Measurements from ENCODE around the gene FAM107B. TPM values are rescaled to one million over a fixed set of nuclear protein-coding genes. Genes with fewer than 3 reads are reported as not detected.
"Not testable (repeated sequence)": the region's sequence is repeated elsewhere in the genome, so short reads cannot be mapped to it uniquely, and the experiment has no call there.

FAM107B gene
- 100 to 1,000 TPM; 140 to 142 TPM for total RNA-seq

DNA sequence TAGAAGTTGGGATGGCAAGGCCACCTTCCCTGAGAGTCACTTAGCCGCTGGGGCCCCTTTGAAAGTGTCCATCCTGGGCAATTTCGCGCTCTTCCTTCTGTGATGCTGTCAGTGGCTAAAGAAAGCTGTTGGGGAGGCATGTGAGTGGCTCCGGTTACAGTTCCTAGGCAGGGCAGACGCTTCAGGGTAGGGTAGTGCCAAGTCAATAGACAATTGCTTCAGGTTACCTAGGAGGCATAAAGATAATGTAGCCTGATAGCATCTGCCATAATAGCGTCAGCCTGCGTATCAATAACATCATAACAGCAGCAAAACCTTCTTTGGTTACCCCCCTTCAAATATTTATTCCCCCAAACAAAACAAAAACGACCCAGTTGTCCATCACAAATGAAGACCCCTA is at the start of gene FAM107B:
Gene FAM107B (minus strand): TSS at position 101 of the 400 bp plus-strand sequence. CDS start 234 bp downstream, outside the sequence.
- ChIA-PET POLR2A (no interaction called here), CTCF (interaction anchor here (0.6 kb wide), 1 partner anchor 320 kb away, joined by 3 read pairs; no protein-coding TSS in a partner anchor)

- ChIA-PET CTCF (interaction anchor here (0.8 to 2.5 kb wide), 2 partner anchors 10 to 283 kb away, joined by 4 to 7 read pairs; no protein-coding TSS in a partner anchor), POLR2A (no interaction called here)
Observed at GRCh38 chr10:14823966-14824365, 49.3 kb upstream of the FAM107B start.

DNA sequence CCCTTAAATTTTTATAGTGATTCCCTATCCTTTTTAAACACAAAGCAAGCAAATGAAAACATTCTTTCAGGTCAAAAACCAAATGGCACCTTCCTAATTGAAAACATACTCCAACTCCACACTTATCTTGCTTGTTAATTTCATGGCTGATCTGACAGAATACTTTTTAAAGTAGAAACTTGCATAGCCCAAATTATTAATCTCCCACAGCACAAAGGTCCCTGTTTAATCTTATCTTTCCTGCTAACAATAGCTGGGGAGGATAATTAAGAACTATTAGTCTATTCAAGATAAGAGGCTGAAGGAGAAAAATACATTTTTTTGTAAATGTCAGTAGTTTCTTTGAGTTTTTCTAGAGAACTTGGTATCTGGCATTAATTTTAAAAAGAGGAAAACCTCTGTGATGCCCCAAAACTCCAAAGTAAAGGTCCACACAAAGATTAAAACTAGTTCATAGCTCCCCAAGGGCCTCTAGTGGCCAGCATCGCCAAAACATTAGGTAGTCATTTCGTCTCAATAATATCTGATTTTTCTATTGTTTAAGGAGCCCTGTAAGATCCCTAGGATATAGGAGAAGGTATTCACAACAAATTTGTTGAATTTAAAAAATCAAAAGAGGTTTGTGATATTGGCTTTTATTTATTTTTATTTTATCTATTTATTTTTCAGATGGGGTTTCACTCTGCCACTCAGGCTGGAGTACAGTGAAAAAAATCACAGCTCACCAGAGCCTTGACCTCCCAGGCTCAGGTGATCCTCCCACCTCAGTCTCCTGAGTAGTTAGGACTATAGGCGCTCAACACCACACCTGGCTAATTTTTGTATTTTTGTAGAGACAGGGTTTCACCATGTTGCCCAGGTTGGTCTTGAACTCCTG is 48.4 kb upstream of the FAM107B start:
- ChIA-PET CTCF (interaction anchor here (0.8 to 2.5 kb wide), 8 partner anchors 9 to 324 kb away, joined by 3 to 7 read pairs (median 4); no protein-coding TSS in a partner anchor), POLR2A (no interaction called here)

GRCh38 chr10:14821635-14822375 is 47.1 kb upstream of the FAM107B start:
- POLR2A ChIA-PET, result no interaction called here
- CTCF ChIA-PET, result interaction anchor here (0.6 to 2.5 kb wide), 4 partner anchors 15 to 636 kb away, joined by 4 to 7 read pairs (median 6); no protein-coding TSS in a partner anchor

GRCh38 chr10:14820775-14821154 is 46.1 kb upstream of the FAM107B start:
- ChIA-PET CTCF (interaction anchor here (0.7 kb wide), 2 partner anchors 41 to 259 kb away, joined by 3 read pairs; no protein-coding TSS in a partner anchor), POLR2A (no interaction called here)

DNA sequence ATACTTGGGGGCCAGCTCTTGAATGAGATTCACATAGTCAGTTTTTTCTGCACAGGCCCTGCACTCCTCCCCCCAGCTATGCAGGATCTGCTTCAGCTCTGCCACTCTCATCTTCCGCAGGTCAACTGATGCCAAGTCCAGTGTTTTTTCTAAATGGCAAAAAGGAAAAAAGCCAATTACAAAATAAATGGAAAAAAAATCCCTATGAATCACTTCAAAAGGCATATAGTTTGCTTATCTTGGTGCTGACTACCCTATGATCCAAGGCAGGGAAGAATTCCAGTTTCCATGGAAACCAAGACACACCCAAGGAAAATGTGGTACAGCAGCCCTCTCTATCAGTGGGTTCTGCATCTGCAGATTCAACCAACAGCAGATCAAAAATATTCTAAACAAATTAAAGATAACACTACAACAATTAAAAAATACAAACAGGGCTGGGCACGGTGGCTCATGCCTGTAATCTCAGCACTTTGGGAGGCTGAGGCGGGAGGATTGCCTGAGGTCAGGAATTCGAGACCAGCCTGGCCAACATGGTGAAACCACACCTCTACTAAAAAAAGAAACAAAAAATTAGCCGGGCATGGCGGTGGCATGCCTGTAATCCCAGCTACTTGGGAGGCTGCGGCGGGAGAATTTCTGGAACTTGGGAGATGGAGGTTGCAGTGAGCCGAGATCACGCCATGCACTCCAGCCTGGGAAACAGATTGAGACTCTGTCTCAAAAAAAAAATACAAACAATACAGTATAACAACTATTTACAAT is 45.5 kb upstream of the FAM107B start:
- ChIA-PET CTCF (interaction anchor here (0.7 to 0.9 kb wide), 3 partner anchors 42 to 285 kb away, joined by 3 read pairs; no protein-coding TSS in a partner anchor), POLR2A (no interaction called here)

DNA sequence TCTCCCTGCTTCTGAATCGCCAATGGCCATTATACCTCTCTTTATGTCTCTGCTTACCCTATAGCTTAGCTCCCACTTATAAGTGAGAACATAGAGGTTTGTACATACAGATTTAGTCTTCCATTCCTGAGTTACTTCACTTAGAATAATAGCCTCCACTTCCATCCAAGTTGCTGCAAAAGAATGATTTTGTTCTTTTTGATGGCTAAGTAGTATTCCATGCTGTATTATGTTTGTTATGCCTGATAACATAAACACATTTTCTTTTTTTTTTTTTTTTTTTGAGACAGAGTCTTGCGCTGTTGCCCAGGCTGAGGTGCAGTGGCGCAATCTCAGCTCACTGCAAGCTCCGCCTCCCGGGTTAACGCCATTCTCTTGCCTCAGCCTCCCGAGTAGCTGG is 42.0 kb upstream of the FAM107B start:
- CTCF ChIA-PET, POLR2A ChIA-PET: not testable (repeated sequence)

DNA sequence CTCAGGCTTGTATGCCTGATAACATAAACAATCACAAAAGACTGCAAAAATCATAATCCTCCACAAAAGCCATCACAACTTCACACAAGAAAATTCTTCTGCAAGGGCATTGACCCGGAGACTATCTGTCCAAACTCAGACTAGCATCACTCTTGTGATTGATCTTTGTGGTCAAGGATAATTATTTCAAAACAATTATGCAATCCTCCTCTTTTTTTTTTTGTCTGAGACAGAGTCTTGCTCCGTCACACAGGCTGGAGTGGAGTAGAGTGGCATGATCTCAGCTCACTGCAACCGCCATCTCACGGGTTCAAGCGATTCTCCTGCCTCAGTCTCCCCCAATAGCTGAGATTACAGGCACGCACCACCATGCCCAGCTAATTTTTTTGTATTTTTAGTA is 41.0 kb upstream of the FAM107B start:
- POLR2A ChIA-PET, result no interaction called here
- CTCF ChIA-PET, result interaction anchor here (0.7 kb wide), 1 partner anchor 187 kb away, joined by 3 read pairs; no protein-coding TSS in a partner anchor

GRCh38 chr10:14812271-14812670 is 37.6 kb upstream of the FAM107B start:
- ChIA-PET CTCF (no interaction called here), POLR2A (no interaction called here)

DNA sequence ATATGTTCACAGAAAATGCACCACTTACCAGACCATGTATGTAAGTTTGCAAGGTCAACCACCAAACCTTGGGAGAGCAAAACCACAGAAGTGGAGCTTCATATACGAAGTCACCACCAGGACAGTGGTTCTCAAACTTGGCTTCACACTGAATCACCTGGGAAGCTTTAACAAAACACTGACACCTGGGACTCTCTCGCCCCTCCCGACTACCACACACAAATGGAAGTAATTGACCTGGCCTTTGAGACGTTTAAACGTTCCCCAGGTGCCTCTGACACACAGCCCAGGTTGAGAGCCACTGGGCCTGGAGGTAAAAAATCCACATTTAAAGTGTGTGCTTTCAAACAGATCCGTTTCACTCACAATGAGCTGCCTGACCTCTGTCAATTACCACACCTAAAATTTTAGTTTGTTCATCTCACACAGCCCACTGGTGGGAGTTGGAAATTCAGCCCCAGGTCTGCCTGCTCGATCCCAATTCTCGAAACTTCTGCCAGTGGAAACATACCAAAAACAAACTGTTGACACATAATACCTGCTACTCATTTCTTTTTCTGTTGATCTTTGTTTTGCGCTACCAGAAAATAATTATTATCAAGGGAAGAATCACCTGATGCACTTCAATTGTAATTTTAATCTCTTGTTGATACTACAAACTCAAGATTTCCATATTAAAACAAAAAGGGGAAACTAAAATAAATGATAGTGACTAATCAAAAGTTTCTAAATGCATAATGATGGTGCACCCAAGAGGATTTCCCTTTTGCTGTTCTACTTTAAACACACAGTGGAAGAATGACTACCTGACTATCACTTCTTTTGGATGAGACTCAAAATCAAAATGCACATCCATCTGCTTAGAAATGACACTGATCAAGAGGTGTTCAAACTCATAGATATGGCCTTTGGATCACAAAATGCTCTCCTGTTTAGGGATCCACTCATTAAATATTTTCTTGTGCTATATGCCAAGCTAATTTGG is 36.6 kb upstream of the FAM107B start:
- ChIA-PET CTCF (interaction anchor here (1.3 kb wide), 1 partner anchor 314 kb away, joined by 4 read pairs; no protein-coding TSS in a partner anchor), POLR2A (no interaction called here)

GRCh38 chr10:14806318-14806717 is 31.6 kb upstream of the FAM107B start:
- POLR2A ChIA-PET, result no interaction called here
- CTCF ChIA-PET, result no interaction called here

- ChIA-PET POLR2A (no interaction called here), CTCF (no interaction called here)
Observed at GRCh38 chr10:14803827-14804226, 29.1 kb upstream of the FAM107B start.

DNA sequence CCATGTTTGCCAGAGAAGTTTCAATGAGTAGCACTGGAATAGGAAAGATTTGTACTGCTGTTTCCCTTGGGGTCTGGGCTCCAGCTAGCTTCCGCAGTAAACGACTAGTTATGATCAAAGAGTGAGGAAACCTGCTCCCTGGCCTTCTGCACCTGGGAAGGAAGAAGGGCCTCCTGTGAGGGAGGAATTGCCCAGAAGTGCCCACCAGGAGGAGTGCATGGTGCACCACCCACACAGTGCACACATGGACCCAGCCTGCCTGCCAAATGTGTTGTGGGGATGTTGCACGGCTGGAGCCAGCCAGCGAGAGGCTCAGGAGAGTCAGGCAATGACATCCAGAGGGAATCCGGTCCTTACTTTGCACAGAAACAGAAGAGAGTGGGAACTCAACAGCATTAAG is 27.0 kb upstream of the FAM107B start:
- ChIA-PET POLR2A (no interaction called here), CTCF (no interaction called here)

DNA sequence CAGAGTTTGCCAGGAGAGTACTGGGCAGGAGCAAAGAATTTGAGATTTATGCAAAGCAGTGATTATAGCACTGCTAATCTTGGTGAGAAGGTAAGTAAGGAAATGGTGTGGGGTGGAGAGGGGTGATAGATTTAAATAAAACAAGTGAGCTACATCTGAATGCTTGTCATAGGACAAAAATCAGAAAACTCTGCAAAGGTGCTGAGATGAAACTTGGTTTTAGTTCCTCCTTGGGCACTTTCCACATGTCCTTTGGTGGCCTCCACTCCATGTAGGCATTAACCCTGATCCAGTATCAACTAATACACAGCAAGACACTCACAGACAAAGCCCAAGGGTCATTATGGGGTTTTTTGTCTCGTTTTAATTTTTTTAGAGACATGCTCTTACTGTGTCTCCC is 25.7 kb upstream of the FAM107B start:
- ChIA-PET POLR2A (no interaction called here), CTCF (no interaction called here)

- CTCF ChIA-PET, result no interaction called here
- POLR2A ChIA-PET, result no interaction called here
Observed at GRCh38 chr10:14798636-14799035, 23.9 kb upstream of the FAM107B start.

- ChIA-PET POLR2A (no interaction called here), CTCF (no interaction called here)
Observed at GRCh38 chr10:14787938-14788337, 13.2 kb upstream of the FAM107B start.

GRCh38 chr10:14784459-14785055 is 9.9 kb upstream of the FAM107B start:
- ChIA-PET POLR2A (no interaction called here), CTCF (no interaction called here)

GRCh38 chr10:14782691-14783363 is 8.1 kb upstream of the FAM107B start:
- POLR2A ChIA-PET, result no interaction called here
- CTCF ChIA-PET, result interaction anchor here (0.6 kb wide), 1 partner anchor 855 kb away, joined by 3 read pairs; no protein-coding TSS in a partner anchor
